ENCODE data around the gene CENPW.

- no peak for TF ChIP-seq REST (IDR thresholded peaks at IDR 0.05; ENCODE audit: low read depth)
- TF ChIP-seq EP300 (IDR thresholded peaks at IDR 0.05; ENCODE audit: borderline replicate concordance) = no peak
- TF ChIP-seq RAD21 (IDR thresholded peaks at IDR 0.05; ENCODE audit: low read depth) = no peak
- no peak for TF ChIP-seq YY1 (IDR thresholded peaks at IDR 0.05; ENCODE audit: low read depth)
These were observed 32.1 kb upstream of the CENPW start for GRCh38 chr6:126307849-126308248.

All from Ishikawa (cell line).